Activated CD4-positive, alpha-beta memory T cell treated with anti-CD3 and anti-CD28 coated beads, Interleukin-2, amount 10 ng/mL, durations not matched to agents 7 days and 5 days (primary cell): ENCODE data around the gene CNPY3. TPM values are rescaled to one million over a fixed set of nuclear protein-coding genes. Genes with fewer than 3 reads are reported as not detected.
A peak's percentile ranks its signal among the peaks of the same experiment; 100 is the strongest.
"Not testable (repeated sequence)": the region's sequence is repeated elsewhere in the genome, so short reads cannot be mapped to it uniquely, and the experiment has no call there.

Source experiments
- CTCF ChIA-PET: fragments of 350-600 bp; sonication (Branson Sonifier 250); formaldehyde crosslinking; loops from one replicate; lab custom pipeline; 2021; ENCODE audit warnings: antibody characterized with exemption, inconsistent platforms; lab: Charles Lee
- POLR2A ChIA-PET: fragments of 350-600 bp; sonication (Branson Sonifier 250); formaldehyde crosslinking; loops from one replicate; lab custom pipeline; 2021; ENCODE audit warnings: antibody characterized with exemption; lab: Charles Lee
- DNase-seq: peaks from one replicate; pipeline ENCODE4 v3.0.0-alpha.2; 2020
- H3K27ac Mint-ChIP-seq: one replicate; pipeline ENCODE4 v1.8.0; 2021; ENCODE audit warnings: mild to moderate bottlenecking, mixed read lengths
- H3K27me3 Mint-ChIP-seq: one replicate; pipeline ENCODE4 v1.8.0; 2021; ENCODE audit warnings: mixed read lengths
- H3K36me3 Mint-ChIP-seq: one replicate; pipeline ENCODE4 v1.8.0; 2021; ENCODE audit warnings: low read depth, mixed read lengths
- H3K4me1 Mint-ChIP-seq: one replicate; pipeline ENCODE4 v1.8.0; 2021; ENCODE audit warnings: mixed read lengths
- H3K4me3 Mint-ChIP-seq: one replicate; pipeline ENCODE4 v1.8.0; 2021; ENCODE audit warnings: mild to moderate bottlenecking, mixed read lengths
- H3K9me3 Mint-ChIP-seq: one replicate; pipeline ENCODE4 v1.8.0; 2021; ENCODE audit warnings: mixed read lengths
- total RNA-seq, 2 experiments: library from RNA; stranded (reverse); gene quantifications; one replicate each; pipeline ENCODE4 v1.2.3, GENCODE V29; 2021

The CNPY3 gene
- total RNA-seq, 2 experiments from 2014 or later: 51.1 to 53.2 TPM

DNA sequence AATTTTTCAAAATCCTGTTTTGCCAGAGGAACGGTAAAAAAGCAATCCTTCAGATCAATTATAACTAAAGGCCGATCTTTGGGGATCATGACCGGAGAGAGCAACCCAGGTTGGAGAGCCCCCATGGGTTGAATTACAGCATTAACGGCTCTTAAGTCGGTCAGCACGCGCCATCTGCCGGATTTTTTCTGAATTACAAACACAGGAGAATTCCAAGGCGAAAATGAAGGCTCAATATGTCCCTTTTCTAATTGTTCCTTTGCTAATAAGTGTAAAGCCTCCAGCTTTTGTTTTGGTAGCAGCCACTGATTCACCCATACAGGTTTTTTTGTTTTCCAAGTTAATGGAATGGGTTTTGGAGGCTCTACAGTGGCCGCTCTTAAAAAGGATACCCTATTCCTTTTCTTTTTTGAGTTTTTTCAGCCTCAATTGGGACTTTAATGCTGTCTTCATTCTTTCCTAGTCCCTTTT, 30.4 kb upstream of the CNPY3 start:
- Mint-ChIP-seq H3K27me3 (peaks cover 2% of the 10 kb centered on the region), H3K4me3 (no peak overlapping the region), H3K36me3 (no peaks in the 10 kb centered on the region), H3K4me1 (peaks cover 13% of the 10 kb centered on the region), H3K9me3 (no peaks in the 10 kb centered on the region), H3K27ac (no peak overlapping the region)
- ChIA-PET CTCF (interaction anchor here (1.1 to 1.4 kb wide), 3 partner anchors 150 to 236 kb away, joined by 3 to 5 read pairs (median 4); partner anchors contain the start of gene TBCC), POLR2A (no interaction called here)
- peak; percentile 70 for DNase-seq

- ChIA-PET POLR2A (interaction anchor here (0.9 kb wide), 1 partner anchor 9 kb away, joined by 5 read pairs; a partner anchor contains a TSS), CTCF (interaction anchor here (1.1 to 2.3 kb wide), 5 partner anchors 8 to 243 kb away, joined by 3 to 13 read pairs (median 6); a partner anchor contains a TSS)
- Mint-ChIP-seq H3K36me3 (no peaks in the 10 kb centered on the region), H3K27ac (no peak overlapping the region), H3K4me3 (no peak overlapping the region), H3K27me3 (peaks cover 2% of the 10 kb centered on the region), H3K9me3 (no peaks in the 10 kb centered on the region), H3K4me1 (peaks cover 13% of the 10 kb centered on the region)
- DNase-seq: no peak
These were observed 29.4 kb upstream of the CNPY3 start for GRCh38 chr6:42899871-42900270.

- ChIA-PET CTCF (interaction anchor here (0.6 to 2.3 kb wide), 12 partner anchors 10 to 354 kb away, joined by 3 to 13 read pairs (median 4); partner anchors contain the start of gene CUL7), POLR2A (no interaction called here)
- H3K36me3 Mint-ChIP-seq: no peaks in the 10 kb centered on the region
- peaks cover 2% of the 10 kb centered on the region for H3K27me3 Mint-ChIP-seq
- H3K4me3 Mint-ChIP-seq: no peak overlapping the region
- no peak overlapping the region for H3K27ac Mint-ChIP-seq
- peak; percentile 74 for DNase-seq
- H3K9me3 Mint-ChIP-seq: no peaks in the 10 kb centered on the region
- peaks cover 13% of the 10 kb centered on the region for H3K4me1 Mint-ChIP-seq
These were observed 27.7 kb upstream of the CNPY3 start for GRCh38 chr6:42901538-42901957.

- peaks cover 13% of the 10 kb centered on the region for H3K4me1 Mint-ChIP-seq
- H3K36me3 Mint-ChIP-seq, H3K9me3 Mint-ChIP-seq, H3K27me3 Mint-ChIP-seq, H3K27ac Mint-ChIP-seq, POLR2A ChIA-PET, DNase-seq, H3K4me3 Mint-ChIP-seq: not testable (repeated sequence)
- CTCF ChIA-PET: interaction anchor here (0.6 to 2.3 kb wide), 5 partner anchors 11 to 355 kb away, joined by 3 to 12 read pairs (median 3); partner anchors contain the start of gene CUL7
These were observed 26.6 kb upstream of the CNPY3 start for GRCh38 chr6:42902429-42903263.

- Mint-ChIP-seq H3K27ac (no peak overlapping the region), H3K4me1 (peaks cover 10% of the 10 kb centered on the region), H3K36me3 (no peaks in the 10 kb centered on the region), H3K27me3 (peaks cover 2% of the 10 kb centered on the region), H3K4me3 (no peak overlapping the region), H3K9me3 (no peaks in the 10 kb centered on the region)
- POLR2A ChIA-PET: no interaction called here
- CTCF ChIA-PET: interaction anchor here (0.7 to 0.9 kb wide), 2 partner anchors 239 to 292 kb away, joined by 3 to 9 read pairs; no protein-coding TSS in a partner anchor
- no peak for DNase-seq
These were observed 24.8 kb upstream of the CNPY3 start for GRCh38 chr6:42904467-42904866.

DNA sequence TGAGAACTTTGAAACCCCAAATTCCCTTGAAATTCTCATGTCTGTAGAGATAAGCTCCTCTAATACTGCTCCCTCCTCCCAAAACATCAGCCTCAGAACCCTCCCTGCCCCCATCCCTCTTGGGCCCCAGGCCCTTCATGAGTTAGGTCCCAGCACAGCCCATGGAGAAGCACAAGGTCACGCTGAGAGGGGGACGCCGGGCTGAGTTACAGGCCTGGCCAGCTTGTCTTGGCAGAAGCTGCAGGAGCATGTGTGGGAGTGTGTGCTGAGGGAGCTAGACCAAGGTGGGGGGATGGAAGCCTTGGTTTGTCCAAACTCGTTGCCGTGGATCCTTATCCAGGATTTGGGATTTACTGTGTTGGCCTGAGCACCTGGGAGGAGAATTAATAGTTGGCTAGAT, 21.9 kb upstream of the CNPY3 start:
- no peak overlapping the region for H3K4me3 Mint-ChIP-seq
- no peak overlapping the region for H3K27ac Mint-ChIP-seq
- H3K36me3 Mint-ChIP-seq: no peaks in the 10 kb centered on the region
- H3K9me3 Mint-ChIP-seq: no peaks in the 10 kb centered on the region
- ChIA-PET CTCF (interaction anchor here (1.7 kb wide), 1 partner anchor 236 kb away, joined by 11 read pairs; no protein-coding TSS in a partner anchor), POLR2A (no interaction called here)
- H3K4me1 Mint-ChIP-seq: peaks cover 2% of the 10 kb centered on the region
- DNase-seq: no peak
- peaks cover 5% of the 10 kb centered on the region for H3K27me3 Mint-ChIP-seq

DNA sequence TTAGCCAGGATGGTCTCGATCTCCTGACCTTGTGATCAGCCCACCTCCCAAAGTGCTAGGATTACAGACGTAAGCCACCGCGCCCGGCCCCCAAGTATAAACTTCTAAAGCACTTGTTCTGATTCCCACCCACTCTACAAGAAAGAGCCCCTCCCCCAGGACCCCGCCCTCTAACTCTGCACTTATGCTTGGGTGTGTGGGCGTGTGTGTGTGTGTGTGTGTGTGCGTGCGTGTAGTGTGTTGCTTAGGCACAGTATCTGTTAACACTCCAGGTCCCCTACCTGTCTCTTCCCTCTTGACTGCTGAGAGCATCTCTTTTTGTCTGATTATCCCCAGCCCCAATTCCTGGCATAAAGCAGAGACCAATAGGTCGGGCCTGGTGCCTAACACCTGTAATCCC, 19.4 kb upstream of the CNPY3 start:
- ChIA-PET CTCF (interaction anchor here (0.6 to 1.4 kb wide), 3 partner anchors 19 to 250 kb away, joined by 3 read pairs; partner anchors contain the start of gene RRP36), POLR2A (no interaction called here)
- H3K27ac Mint-ChIP-seq: no peak overlapping the region
- DNase-seq: no peak
- peaks cover 2% of the 10 kb centered on the region for H3K4me1 Mint-ChIP-seq
- H3K9me3 Mint-ChIP-seq: no peaks in the 10 kb centered on the region
- H3K4me3 Mint-ChIP-seq: no peak overlapping the region
- no peaks in the 10 kb centered on the region for H3K36me3 Mint-ChIP-seq
- H3K27me3 Mint-ChIP-seq: peaks cover 10% of the 10 kb centered on the region

DNA sequence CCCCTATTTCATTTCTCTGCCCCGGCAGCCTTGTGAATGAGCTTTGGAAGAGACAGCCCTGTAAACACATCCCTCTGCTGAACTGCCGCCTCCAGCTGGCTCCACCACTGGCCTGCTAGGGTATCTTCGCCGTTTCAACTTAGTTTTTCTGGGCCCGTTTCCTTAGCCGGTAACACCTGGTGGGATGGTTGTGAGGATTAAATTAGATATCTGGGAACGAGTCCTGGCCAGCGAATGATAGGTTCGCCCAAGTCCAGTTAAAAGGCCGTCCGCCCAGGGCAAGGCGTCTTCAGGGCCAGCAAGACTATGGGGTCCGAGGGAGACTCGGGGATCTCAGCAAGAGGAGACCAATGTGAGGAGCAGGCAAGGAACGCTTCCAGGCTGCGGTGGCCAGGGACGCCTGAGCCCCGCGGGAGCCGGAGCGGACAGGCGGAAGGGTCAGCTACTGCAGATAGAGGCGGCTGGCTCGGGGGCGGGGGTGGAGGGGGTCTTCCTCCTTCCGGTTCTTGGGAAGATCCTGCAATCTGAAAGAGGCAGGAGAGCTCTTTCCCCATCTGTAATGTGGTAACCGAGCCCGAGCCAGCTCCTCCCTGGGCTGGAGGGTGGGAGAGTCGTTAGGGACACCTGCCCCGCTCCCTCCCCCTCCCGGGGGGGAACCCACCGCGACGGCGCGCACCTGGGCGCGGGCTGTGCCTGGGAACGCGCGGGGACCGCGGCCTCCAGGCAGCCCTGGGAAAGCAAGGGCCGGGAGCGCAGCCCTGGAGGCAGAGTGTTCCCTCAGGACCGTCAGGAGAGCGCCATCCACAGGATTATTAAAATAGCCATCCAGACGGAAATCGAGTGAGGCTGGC, 17.9 kb upstream of the CNPY3 start:
- no peaks in the 10 kb centered on the region for H3K9me3 Mint-ChIP-seq
- no peaks in the 10 kb centered on the region for H3K36me3 Mint-ChIP-seq
- no peak for DNase-seq
- no peak overlapping the region for H3K4me3 Mint-ChIP-seq
- H3K27ac Mint-ChIP-seq: no peak overlapping the region
- peaks cover 15% of the 10 kb centered on the region for H3K27me3 Mint-ChIP-seq
- POLR2A ChIA-PET: no interaction called here
- H3K4me1 Mint-ChIP-seq: peaks cover 2% of the 10 kb centered on the region
- CTCF ChIA-PET: interaction anchor here (1.3 to 1.4 kb wide), 2 partner anchors 17 to 232 kb away, joined by 3 to 4 read pairs; no protein-coding TSS in a partner anchor

DNA sequence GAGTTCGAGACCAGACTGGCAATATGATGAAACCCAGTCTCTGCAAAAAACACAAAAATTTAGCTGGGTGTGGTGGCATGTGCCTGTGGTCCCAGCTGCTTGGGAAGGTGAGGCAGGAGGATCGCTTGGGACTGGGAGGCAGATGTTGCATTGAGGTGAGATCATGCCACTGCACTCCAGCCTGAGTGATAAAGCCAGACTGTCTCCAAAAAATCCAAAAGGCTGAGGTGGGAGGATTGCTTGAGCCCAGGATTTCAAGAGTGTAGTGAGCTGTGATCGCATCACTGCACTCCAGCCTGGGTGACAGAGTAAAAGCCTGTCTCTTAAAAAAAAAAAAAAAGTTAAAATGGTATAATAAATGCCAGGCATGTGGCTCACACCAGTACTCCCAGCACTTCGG, 14.7 kb upstream of the CNPY3 start:
- H3K4me1 Mint-ChIP-seq: peaks cover 2% of the 10 kb centered on the region
- H3K9me3 Mint-ChIP-seq: no peaks in the 10 kb centered on the region
- POLR2A ChIA-PET: interaction anchor here (3.6 kb wide), 1 partner anchor 15 kb away, joined by 11 read pairs; the partner anchor contains the start of gene CNPY3
- H3K36me3 Mint-ChIP-seq: no peaks in the 10 kb centered on the region
- no peak for DNase-seq
- H3K4me3 Mint-ChIP-seq: no peak overlapping the region
- no peak overlapping the region for H3K27ac Mint-ChIP-seq
- peaks cover 15% of the 10 kb centered on the region for H3K27me3 Mint-ChIP-seq
- CTCF ChIA-PET: interaction anchor here (0.7 kb wide), 1 partner anchor 14 kb away, joined by 4 read pairs; no protein-coding TSS in a partner anchor

GRCh38 chr6:42915732-42916131, 13.5 kb upstream of the CNPY3 start, which contains the start of gene PTCRA:
Gene PTCRA, plus strand, starts transcription at chr6:42916053. Its CDS starts 17 bp downstream, at chr6:42916070.
- ChIA-PET POLR2A (interaction anchor here (3.6 kb wide), 1 partner anchor 14 kb away, joined by 11 read pairs; the partner anchor contains the start of gene CNPY3), CTCF (interaction anchor here (0.7 kb wide), 1 partner anchor 98 kb away, joined by 3 read pairs; no protein-coding TSS in a partner anchor)
- H3K4me1 Mint-ChIP-seq: peaks cover 2% of the 10 kb centered on the region
- no peak within 1 kb of the TSS for H3K4me3 Mint-ChIP-seq
- H3K27ac Mint-ChIP-seq: no peak within 1 kb of the TSS
- H3K36me3 Mint-ChIP-seq: no peaks in the 10 kb centered on the region
- H3K9me3 Mint-ChIP-seq: no peaks in the 10 kb centered on the region
- peaks cover 15% of the 10 kb centered on the region for H3K27me3 Mint-ChIP-seq
- no peak for DNase-seq

DNA sequence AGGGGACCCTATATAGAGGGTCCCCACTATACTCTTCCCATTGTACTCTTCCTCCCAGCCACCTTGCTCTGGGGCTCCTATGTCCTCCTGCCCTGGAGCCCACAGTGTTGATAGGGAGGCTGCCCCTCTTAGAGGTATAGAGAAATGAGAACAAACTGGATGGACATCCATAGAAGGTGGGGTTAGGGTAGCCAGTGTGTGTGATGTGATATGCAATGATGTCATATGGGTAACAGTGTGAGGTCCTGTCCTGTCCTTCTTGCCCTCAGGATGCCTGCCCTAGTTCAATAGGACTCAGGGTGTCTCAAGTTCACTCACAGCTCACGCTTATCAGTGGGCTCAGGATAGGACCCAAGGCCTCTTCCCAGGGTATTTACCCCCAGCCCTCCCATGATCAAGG, 13.0 kb upstream of the CNPY3 start:
- no peak for DNase-seq
- Mint-ChIP-seq H3K4me1 (peaks cover under 1% of the 10 kb centered on the region), H3K27me3 (peaks cover 12% of the 10 kb centered on the region), H3K9me3 (no peaks in the 10 kb centered on the region), H3K36me3 (no peaks in the 10 kb centered on the region), H3K27ac (no peak overlapping the region), H3K4me3 (no peak overlapping the region)
- CTCF ChIA-PET: interaction anchor here (1.2 kb wide), 1 partner anchor 13 kb away, joined by 3 read pairs; the partner anchor contains the start of gene CNPY3
- POLR2A ChIA-PET: interaction anchor here (3.6 kb wide), 1 partner anchor 13 kb away, joined by 11 read pairs; the partner anchor contains the start of gene CNPY3

GRCh38 chr6:42921801-42922200, 7.5 kb upstream of the CNPY3 start:
- no peaks in the 10 kb centered on the region for H3K9me3 Mint-ChIP-seq
- H3K4me3 Mint-ChIP-seq: no peak overlapping the region
- peaks cover 2% of the 10 kb centered on the region for H3K27me3 Mint-ChIP-seq
- ChIA-PET POLR2A (interaction anchor here (1.3 kb wide), 1 partner anchor 8 kb away, joined by 3 read pairs; the partner anchor contains the start of gene CNPY3), CTCF (no interaction called here)
- DNase-seq: no peak
- H3K27ac Mint-ChIP-seq: no peak overlapping the region
- no peaks in the 10 kb centered on the region for H3K4me1 Mint-ChIP-seq
- no peaks in the 10 kb centered on the region for H3K36me3 Mint-ChIP-seq
